Neural progenitor cell (in vitro differentiated cells): ENCODE data around the gene MGMT.

ENCODE experiments used
- EZH2 ChIP-seq: fragments of 200-600 bp; sonication (generic); IDR thresholded peaks from 2 replicates; pipeline ENCODE4 v1.6.1; 2017; ENCODE audit warnings: antibody characterized with exemption, mild to moderate bottlenecking, moderate library complexity
- EZH2phosphoT487 ChIP-seq: fragments of 200-600 bp; sonication (generic); IDR thresholded peaks from 2 replicates; pipeline ENCODE4 v1.6.1; 2017; ENCODE audit warnings: antibody characterized with exemption
- TF ChIP-seq, protein P1 (sequence below): fragments of 200-600 bp; sonication (generic); IDR thresholded peaks from 2 replicates; pipeline ENCODE4 v1.5.1; 2017; ENCODE audit warnings: antibody characterized with exemption, mild to moderate bottlenecking

DNA sequence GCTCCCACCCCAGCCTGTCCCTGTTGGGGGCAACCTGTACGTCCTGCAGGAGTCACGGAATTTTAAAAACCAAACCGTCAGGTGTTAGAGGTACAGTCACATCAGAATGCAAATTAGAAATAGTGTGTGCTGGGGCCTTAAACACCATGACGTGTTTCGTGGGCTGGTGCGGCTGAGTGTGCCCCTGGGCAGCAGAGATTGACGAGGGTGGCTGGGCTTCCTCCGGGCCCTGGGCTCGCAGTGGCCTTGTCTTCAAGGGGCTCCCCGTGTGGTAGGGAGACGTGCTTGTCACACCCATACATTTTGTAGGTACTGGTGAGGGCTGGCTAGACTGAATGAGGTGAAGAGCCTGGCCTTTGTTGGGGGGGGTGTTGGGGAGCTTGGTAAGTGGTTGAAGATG is 7.6 kb downstream of the MGMT start:
- TF ChIP-seq, protein P1, sequence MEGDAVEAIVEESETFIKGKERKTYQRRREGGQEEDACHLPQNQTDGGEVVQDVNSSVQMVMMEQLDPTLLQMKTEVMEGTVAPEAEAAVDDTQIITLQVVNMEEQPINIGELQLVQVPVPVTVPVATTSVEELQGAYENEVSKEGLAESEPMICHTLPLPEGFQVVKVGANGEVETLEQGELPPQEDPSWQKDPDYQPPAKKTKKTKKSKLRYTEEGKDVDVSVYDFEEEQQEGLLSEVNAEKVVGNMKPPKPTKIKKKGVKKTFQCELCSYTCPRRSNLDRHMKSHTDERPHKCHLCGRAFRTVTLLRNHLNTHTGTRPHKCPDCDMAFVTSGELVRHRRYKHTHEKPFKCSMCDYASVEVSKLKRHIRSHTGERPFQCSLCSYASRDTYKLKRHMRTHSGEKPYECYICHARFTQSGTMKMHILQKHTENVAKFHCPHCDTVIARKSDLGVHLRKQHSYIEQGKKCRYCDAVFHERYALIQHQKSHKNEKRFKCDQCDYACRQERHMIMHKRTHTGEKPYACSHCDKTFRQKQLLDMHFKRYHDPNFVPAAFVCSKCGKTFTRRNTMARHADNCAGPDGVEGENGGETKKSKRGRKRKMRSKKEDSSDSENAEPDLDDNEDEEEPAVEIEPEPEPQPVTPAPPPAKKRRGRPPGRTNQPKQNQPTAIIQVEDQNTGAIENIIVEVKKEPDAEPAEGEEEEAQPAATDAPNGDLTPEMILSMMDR, result no peak
- no peak for TF ChIP-seq EZH2
- no peak for TF ChIP-seq EZH2phosphoT487
